SK-N-MC (cell line): ENCODE data around the gene TP73.

Experiments used
- EZH2 ChIP-seq: fragments of 200-600 bp; sonication (generic); IDR thresholded peaks from one replicate; pipeline ENCODE4 v1.6.1; 2017; ENCODE audit warnings: antibody characterized with exemption
- FOXP2 ChIP-seq: optimal IDR thresholded peaks from 2 replicates; pipeline ENCODE3; 2011; ENCODE audit warnings: mild to moderate bottlenecking, moderate library complexity; ENCODE audit not compliant: insufficient read depth; ENCODE audit errors: extremely low read length, control extremely low read depth
- POLR2AphosphoS5 ChIP-seq: IDR thresholded peaks from 2 replicates; pipeline ENCODE4 v1.6.1; 2012; ENCODE audit warnings: mild to moderate bottlenecking, low read depth, low read length, borderline replicate concordance

DNA sequence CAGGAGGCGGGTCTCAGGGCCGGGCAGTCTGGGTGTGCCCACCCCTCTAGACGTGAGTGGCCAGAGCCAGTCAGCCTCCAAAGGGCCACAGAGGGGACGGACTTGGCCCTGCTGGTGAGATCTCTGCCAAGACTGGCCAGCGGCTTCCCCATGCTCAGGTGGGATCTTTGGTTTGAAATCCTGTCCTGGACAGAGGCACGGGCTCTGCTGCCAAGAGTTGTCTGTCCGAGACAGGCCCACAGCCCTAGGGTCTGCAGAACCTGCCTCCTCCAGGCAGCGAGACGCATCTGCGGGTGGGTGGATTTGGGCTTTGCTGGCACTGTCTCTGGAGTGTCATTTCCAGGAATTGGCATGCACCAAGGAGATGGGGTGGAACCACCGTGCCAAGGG, 55.6 kb downstream of the TP73 start:
- no peak for TF ChIP-seq POLR2AphosphoS5
- peak; percentile 43 for TF ChIP-seq EZH2
- no peak for TF ChIP-seq FOXP2
